Left colon (tissue), 2 donors: Measurements from ENCODE around the gene IGFL3. TPM values are rescaled to one million over a fixed set of nuclear protein-coding genes. Genes with fewer than 3 reads are reported as not detected.
"Not testable (repeated sequence)": the region's sequence is repeated elsewhere in the genome, so short reads cannot be mapped to it uniquely, and the experiment has no call there.

Source experiments
- ATAC-seq: fragments of 200-7000 bp; cut with Tn5 transposase; one replicate; pipeline ENCODE4 v1.9.1; 2020; ENCODE audit warnings: mild to moderate bottlenecking, moderate library complexity
- DNase-seq, 2 donors: peaks; one replicate each; pipeline ENCODE4 v3.0.0-alpha.2; 2020
- intact Hi-C, 2 donors: fragments of 100-400 bp; cut with DNase I in 1 of 2; cut with micrococcal nuclease in 1 of 2; formaldehyde crosslinking; loops; one replicate each; pipeline versions ENCODE4 v1.11.2 to v1.14.0; 2022; cut with DNase I, micrococcal nuclease
- total RNA-seq, 2 donors: library from RNA; stranded (reverse); fragmentation: NEBNext Ultra II Directional; extraction: Animal tissue kit (Norgen Biotek cat#: 25700); gene quantifications; one replicate each; pipeline ENCODE4 v1.2.1, GENCODE V29; 2021
- donor health status: DM: no; HTN: no; CAD: no.
- donor health status: DM: yes; HTN: yes; CAD: no.

The IGFL3 gene
- total RNA-seq, 2 donors from 2014 or later: not detected

GRCh38 chr19:46080561-46080960 lies 43.9 kb downstream of the IGFL3 start:
- ATAC-seq: no peak
- DNase-seq: no peak
- intact Hi-C loops: loop anchor here in 1 of 2 donors (5.0 kb wide), 1 partner anchor 112 kb away; no protein-coding TSS in a partner anchor

- ATAC-seq: no peak
- intact Hi-C loops: loop anchor here in 1 of 2 donors (10.0 kb wide), 1 partner anchor 185 kb away; no protein-coding TSS in a partner anchor
- DNase-seq: no peak
Measured at GRCh38 chr19:46079576-46079975, 44.9 kb downstream of the IGFL3 start.

GRCh38 chr19:46078573-46079332 lies 45.7 kb downstream of the IGFL3 start:
- peak; percentile 41 for ATAC-seq
- DNase-seq: not testable (repeated sequence)
- intact Hi-C loops: loop anchor here in 1 of 2 donors (10.0 kb wide), 1 partner anchor 186 kb away; no protein-coding TSS in a partner anchor

DNA sequence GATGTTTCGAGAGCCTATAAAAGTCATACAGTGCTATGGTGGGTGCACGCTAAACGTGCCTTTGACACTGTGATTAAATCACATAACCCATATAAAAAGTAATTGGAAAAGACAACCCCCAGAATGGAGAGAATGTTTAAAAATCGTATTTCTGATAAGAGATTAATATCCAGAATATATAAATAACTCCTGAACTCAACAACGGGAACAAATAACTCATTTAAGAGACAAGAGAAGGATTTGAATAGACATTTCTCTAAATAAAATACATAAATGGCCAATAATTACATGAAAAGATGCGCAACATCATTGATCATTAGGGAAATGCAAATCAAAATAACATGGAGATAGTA lies 46.7 kb downstream of the IGFL3 start:
- intact Hi-C loops: loop anchor here in 1 of 2 donors (10.0 kb wide), 1 partner anchor 187 kb away; no protein-coding TSS in a partner anchor
- DNase-seq (no peak), ATAC-seq (no peak)

GRCh38 chr19:46076951-46077814 lies 47.3 kb downstream of the IGFL3 start:
- DNase-seq (peak; percentile 38 to 62), ATAC-seq (peak; percentile 98)
- intact Hi-C loops: loop anchor here in 1 of 2 donors (10.0 kb wide), 1 partner anchor 188 kb away; no protein-coding TSS in a partner anchor

DNA sequence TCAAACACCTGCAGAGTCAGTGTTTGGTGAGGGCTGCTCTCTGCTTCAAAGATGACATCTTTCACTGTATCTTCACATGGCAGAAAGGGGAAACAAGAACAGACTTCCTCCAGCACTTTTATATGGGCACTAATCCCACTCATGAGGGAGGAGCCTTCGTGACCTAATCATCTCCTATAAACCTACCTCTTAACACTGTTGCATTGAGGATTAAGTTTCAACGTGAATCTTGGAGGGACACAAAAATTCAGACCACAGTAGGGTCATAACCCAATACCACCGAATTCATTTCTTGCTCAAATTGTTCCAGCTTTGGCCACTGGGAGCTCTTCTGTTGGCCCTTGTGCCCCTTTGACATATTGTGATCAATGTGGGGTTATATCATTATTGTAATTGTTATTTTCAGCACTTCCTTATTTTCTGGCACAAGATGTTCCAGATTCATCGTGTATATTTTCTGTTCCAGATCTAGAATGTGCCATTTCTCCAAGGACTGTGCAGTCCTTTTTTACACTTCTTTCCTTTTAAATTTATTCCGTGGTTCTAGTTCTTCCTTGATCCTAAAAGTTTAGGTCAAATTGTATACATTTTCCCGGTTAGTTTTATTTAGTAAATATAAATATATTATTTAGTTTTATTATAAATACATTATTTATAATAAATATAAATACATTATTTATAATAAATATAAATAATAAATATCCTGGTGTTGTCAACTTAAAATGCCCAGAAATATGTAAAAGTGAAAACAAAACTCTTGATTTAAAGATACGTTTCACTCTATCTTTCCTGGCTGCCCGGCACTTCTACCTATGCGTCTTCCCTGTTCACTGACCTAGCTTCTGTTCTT lies 48.2 kb downstream of the IGFL3 start:
- DNase-seq (no peak), ATAC-seq (no peak)
- intact Hi-C loops: loop anchor here in 1 of 2 donors (10.0 kb wide), 1 partner anchor 189 kb away; no protein-coding TSS in a partner anchor

DNA sequence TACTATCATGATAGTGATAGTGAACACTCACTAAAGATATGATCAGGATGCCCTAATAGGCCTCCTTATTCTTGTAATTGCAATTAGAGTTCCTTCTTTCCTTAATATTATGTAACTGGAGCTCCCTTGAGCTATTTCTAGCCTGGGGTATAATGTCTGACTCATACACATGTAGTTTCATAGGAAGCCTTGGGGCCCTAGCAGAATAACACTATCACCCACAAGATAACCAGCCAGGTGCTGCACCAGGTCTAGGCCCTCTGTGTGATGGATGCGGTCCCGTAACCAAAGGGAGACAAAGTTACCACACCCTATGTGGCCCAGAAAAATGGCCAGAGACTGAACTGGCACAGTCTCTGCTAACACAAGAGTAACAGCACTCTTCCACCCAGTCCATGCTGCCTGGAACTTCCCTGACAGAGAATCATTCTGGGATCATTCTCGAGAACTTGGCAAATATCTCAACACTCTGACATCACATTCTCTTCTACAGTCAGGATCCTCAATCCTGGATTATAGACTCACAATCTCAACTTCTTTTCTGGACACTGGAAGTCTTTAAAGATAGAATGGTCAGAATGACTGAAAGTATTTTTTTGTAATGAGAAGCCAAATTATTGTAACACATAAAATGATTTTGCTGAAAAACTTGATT lies 51.1 kb downstream of the IGFL3 start:
- ATAC-seq: no peak
- intact Hi-C loops: loop anchor here in 1 of 2 donors (10.0 kb wide), 1 partner anchor 191 kb away; no protein-coding TSS in a partner anchor
- no peak for DNase-seq

Other genes with a start within 250 kb of the IGFL3 start
- 10 to 100 TPM; 22.8 to 25.0 TPM for gene IRF2BP1, start 238.5 kb downstream of the IGFL3 start, total RNA-seq
- gene MYPOP, start 222.1 kb downstream of the IGFL3 start, total RNA-seq: 10 to 100 TPM; 10.4 to 11.9 TPM
- not detected for gene NANOS2, start 209.9 kb downstream of the IGFL3 start, total RNA-seq
- 1 to 10 TPM in 1 of 2 donors, under 1 TPM in 1; 0.79 to 1.2 TPM for gene NOVA2, start 150.8 kb downstream of the IGFL3 start, total RNA-seq
- gene CCDC61, start 129.2 kb downstream of the IGFL3 start, total RNA-seq: 10 to 100 TPM; 16.4 to 20.6 TPM
- gene PGLYRP1, start 101.6 kb downstream of the IGFL3 start, total RNA-seq: not detected
- not detected for gene IGFL4, start 83.7 kb downstream of the IGFL3 start, total RNA-seq
- not detected for gene IGFL2, start 23.6 kb upstream of the IGFL3 start, total RNA-seq
- not detected for gene IGFL1, start 105.1 kb upstream of the IGFL3 start, total RNA-seq
- gene HIF3A, start 172.4 kb upstream of the IGFL3 start, total RNA-seq: 10 to 100 TPM; 12.0 to 14.6 TPM
- 10 to 100 TPM; 51.8 to 80.7 TPM for gene PPP5C, start 222.4 kb upstream of the IGFL3 start, total RNA-seq